DMS153 (cell line): Measurements from ENCODE around the gene UQCR11.
A peak's percentile ranks its signal among the peaks of the same experiment; 100 is the strongest.
"Not testable (repeated sequence)": the region's sequence is repeated elsewhere in the genome, so short reads cannot be mapped to it uniquely, and the experiment has no call there.

Experiments used
- DNase-seq: peaks from one replicate; lab custom pipeline; 2025; lab: John Stamatoyannopoulos, UW

UQCR11 gene

GRCh38 chr19:1605236-1606137 is at the start of gene UQCR11:
Gene UQCR11 (minus strand): TSS chr19:1605462. CDS start chr19:1605409, 53 bp downstream.
- peak; percentile 63 for DNase-seq

- no peak for DNase-seq
These were observed 49.0 kb upstream of the UQCR11 start for GRCh38 chr19:1654178-1654792.

GRCh38 chr19:1653300-1653628 is 48.0 kb upstream of the UQCR11 start:
- no peak for DNase-seq

- peak; percentile 90 for DNase-seq
These were observed 47.4 kb upstream of the UQCR11 start, which contains the start of gene TCF3 for GRCh38 chr19:1652471-1653299. Gene TCF3 (minus strand): TSS chr19:1652615. CDS start chr19:1650248, 2,367 bp downstream.

GRCh38 chr19:1651568-1652291 is 46.5 kb upstream of the UQCR11 start:
- DNase-seq, result no peak

GRCh38 chr19:1650650-1651567 is 45.6 kb upstream of the UQCR11 start:
- no peak for DNase-seq

GRCh38 chr19:1649706-1650649 is 44.7 kb upstream of the UQCR11 start:
- no peak for DNase-seq

GRCh38 chr19:1648920-1649541 is 43.8 kb upstream of the UQCR11 start:
- no peak for DNase-seq

- no peak for DNase-seq
These were observed 43.2 kb upstream of the UQCR11 start for GRCh38 chr19:1648459-1648849.

GRCh38 chr19:1647501-1648458 is 42.5 kb upstream of the UQCR11 start:
- DNase-seq, result no peak

GRCh38 chr19:1646659-1647453 is 41.6 kb upstream of the UQCR11 start:
- no peak for DNase-seq

GRCh38 chr19:1646149-1646548 is 40.9 kb upstream of the UQCR11 start:
- DNase-seq, result no peak

GRCh38 chr19:1645299-1645698 is 40.0 kb upstream of the UQCR11 start:
- DNase-seq, result no peak

GRCh38 chr19:1644070-1644469 is 38.8 kb upstream of the UQCR11 start:
- no peak for DNase-seq

GRCh38 chr19:1640893-1641448 is 35.7 kb upstream of the UQCR11 start:
- DNase-seq, result not testable (repeated sequence)

- no peak for DNase-seq
These were observed 31.3 kb upstream of the UQCR11 start for GRCh38 chr19:1636325-1637236.
